ENCODE measurements around the gene PIGL.
"Not testable (repeated sequence)": the region's sequence is repeated elsewhere in the genome, so short reads cannot be mapped to it uniquely, and the experiment has no call there.

The PIGL gene

DNA sequence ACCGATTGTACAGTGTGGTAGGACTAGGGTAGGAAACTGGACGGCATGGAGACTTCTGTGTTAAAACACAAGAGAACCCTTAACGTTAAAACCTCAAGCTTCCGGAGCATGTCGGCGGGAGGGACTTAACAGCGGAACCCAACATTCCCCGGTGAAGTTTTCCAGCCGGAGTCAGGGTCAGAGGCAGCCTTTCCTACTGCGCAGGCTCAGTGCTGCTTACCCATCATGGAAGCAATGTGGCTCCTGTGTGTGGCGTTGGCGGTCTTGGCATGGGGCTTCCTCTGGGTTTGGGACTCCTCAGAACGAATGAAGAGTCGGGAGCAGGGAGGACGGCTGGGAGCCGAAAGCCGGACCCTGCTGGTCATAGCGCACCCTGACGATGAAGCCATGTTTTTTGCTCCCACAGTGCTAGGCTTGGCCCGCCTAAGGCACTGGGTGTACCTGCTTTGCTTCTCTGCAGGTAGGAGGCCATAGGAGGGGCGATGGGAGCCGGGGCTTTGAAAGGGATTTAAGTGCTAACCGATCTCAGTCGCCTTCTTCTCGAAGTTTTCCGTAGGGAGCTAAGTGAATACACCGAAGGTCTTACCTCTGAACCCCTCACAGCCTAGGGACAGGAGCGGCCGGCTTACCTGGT lies at the start of gene PIGL:
Gene PIGL (plus strand): TSS at position 209 of the 634 bp plus-strand sequence. CDS start 17 bp downstream, at position 226.
- ATAC-seq = peak; percentile 71
- Mint-ChIP-seq H3K27ac (peak within 1 kb of the TSS; percentile 94), H3K27me3 (no peaks in the 10 kb centered on the region), H3K36me3 (peaks cover 5% of the 10 kb centered on the region), H3K9me3 (no peaks in the 10 kb centered on the region), H3K4me3 (peak within 1 kb of the TSS; percentile 98), H3K4me1 (peaks cover 53% of the 10 kb centered on the region)

DNA sequence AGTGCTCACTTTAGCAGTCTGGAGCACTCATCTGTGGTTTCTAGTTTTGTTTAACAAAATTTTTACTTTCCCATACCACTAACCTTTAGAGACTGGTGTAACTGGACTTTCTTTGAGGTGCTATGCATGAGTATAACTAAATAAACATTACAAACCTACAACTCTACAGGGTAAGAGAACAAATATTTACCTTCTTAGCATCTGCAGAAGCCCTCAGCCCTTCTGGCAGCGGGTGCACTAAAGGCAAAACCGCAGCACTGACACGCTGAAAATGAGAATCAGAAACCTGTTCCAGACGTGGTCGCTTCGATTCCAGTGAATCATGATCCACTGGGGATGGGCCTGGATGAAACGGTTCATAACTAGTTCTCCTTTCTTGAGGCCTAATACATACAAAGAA lies 45.4 kb upstream of the PIGL start:
- Mint-ChIP-seq H3K27ac (no peak overlapping the region), H3K9me3 (no peaks in the 10 kb centered on the region), H3K4me1 (peaks cover 2% of the 10 kb centered on the region), H3K27me3 (no peaks in the 10 kb centered on the region), H3K4me3 (no peak overlapping the region), H3K36me3 (peaks cover 16% of the 10 kb centered on the region)
- ATAC-seq = no peak

DNA sequence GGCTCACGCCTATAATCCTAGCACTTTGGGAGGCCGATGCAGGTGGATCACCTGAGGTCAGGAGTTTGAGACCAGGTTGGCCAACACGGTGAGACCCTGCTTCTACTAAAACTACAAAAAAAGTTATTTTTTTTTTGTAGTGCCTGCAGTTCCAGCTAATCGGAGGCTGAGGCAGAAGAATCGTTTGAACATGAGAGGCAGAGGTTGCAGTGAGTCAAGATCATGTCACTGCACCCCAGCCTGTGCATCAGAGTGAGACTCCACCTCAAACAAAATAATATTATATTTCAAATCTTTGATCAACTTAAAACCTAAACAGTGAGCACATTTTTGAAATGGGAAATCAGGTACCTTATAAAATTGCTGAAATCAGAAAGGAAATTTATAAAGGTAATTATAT lies 38.2 kb upstream of the PIGL start:
- Mint-ChIP-seq H3K27me3 (no peaks in the 10 kb centered on the region), H3K9me3 (no peaks in the 10 kb centered on the region), H3K4me1 (peaks cover 35% of the 10 kb centered on the region), H3K27ac (no peak overlapping the region), H3K36me3 (peaks cover 38% of the 10 kb centered on the region), H3K4me3 (no peak overlapping the region)
- ATAC-seq = no peak

DNA sequence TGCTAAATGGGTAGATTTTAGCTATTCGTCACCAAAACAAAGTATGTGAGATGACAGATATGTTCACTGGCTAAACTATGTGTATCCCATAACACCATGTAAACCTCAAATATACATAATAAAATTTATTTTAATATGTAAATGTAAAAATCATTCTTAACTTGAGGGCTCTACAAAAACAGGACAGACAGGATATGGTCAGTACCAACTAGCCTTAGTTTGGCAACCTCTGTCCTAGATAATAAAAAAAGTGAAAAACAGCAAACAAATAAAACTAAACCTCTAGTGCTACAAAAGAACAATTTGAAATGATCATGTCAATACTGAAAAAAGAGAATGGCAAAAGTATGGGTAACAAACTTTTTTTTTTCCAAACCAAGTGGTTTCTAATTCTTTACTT lies 35.4 kb upstream of the PIGL start:
- Mint-ChIP-seq H3K9me3 (no peaks in the 10 kb centered on the region), H3K4me3 (no peak overlapping the region), H3K27ac (no peak overlapping the region), H3K27me3 (no peaks in the 10 kb centered on the region), H3K4me1 (peaks cover 47% of the 10 kb centered on the region), H3K36me3 (peaks cover 61% of the 10 kb centered on the region)
- no peak for ATAC-seq

DNA sequence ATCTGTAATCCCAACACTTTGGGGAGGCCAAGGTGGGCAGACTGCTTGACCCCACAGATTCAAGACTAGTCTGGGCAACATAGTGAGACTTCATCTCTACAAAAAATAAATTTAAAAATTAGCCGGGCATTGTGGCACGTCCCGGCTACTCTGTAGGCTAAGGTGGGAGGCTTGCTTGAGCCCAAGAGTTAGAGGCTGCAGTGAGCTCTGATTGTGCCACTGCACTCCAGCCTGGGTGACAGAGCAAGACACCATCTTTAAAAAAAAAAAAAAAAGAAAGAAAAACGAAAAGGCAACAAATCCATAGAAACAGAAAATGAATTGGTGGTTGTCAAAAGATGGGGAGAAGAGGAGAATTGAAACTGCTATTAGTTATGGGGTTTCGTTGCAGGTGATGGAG lies 29.4 kb upstream of the PIGL start:
- Mint-ChIP-seq H3K9me3 (no peaks in the 10 kb centered on the region), H3K4me3 (no peak overlapping the region), H3K27ac (no peak overlapping the region), H3K36me3 (peaks cover 63% of the 10 kb centered on the region), H3K27me3 (no peaks in the 10 kb centered on the region), H3K4me1 (peaks cover 43% of the 10 kb centered on the region)
- no peak for ATAC-seq

DNA sequence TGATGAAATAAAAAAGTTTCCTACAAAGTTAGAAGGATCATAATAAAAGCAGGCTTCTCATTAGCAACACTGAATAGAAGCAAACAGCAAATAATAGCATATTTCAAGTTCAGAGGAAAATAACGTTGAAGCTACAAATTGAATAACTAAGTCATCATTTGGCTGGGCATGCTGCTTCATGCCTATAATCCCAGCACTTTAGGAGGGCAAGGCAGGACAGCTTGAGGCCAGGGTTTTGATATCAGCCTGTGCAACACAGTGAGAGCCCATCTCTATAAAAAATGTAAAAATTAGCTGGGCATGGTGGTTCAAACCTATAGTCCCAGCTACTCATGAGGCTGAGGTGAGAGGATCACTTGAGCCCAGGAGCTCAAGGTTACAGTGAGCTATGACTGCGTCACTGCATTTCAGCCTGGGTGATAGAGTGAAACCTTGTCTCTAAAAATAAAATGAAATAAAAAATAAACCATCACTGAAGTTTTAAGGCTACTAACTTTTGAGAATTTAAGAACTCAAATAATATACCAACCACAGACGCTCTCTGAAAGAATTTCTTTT lies 27.1 kb upstream of the PIGL start:
- no peaks in the 10 kb centered on the region for H3K27me3 Mint-ChIP-seq
- H3K4me1 Mint-ChIP-seq = peaks cover 36% of the 10 kb centered on the region
- no peak overlapping the region for H3K27ac Mint-ChIP-seq
- H3K9me3 Mint-ChIP-seq = no peaks in the 10 kb centered on the region
- no peak overlapping the region for H3K4me3 Mint-ChIP-seq
- H3K36me3 Mint-ChIP-seq = peaks cover 64% of the 10 kb centered on the region
- ATAC-seq = no peak

DNA sequence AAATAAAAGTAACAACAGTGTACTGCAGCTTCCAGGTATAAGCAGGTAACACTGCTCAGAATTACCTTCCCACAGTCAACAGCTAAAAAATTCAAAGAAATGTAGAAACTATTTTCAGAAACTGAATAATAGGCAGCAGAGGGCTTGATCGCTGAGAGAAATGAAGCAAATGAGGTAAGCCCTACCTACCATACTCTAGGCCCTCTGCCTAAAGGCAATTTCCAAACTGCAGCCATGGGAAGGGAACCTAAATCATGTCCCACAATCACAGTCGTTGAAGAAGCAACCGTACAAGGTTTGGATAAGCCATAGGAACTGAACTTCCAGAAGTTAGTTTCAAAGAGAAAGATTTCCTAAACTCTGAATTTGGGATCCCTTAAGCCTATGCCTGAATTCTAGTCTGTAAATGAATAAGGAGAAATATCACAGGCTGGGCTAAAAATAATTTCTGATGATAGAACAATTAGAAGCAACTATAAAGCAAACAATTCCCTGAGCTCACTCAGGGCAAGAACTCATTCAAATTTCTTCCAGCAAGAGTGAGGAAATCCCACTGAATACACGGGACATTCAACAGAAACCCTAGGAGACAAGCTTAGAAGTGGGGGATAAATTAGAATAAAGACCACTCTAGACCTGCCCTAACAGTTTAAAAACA lies 26.2 kb upstream of the PIGL start:
- H3K9me3 Mint-ChIP-seq = no peaks in the 10 kb centered on the region
- H3K36me3 Mint-ChIP-seq = peaks cover 59% of the 10 kb centered on the region
- H3K27me3 Mint-ChIP-seq = no peaks in the 10 kb centered on the region
- H3K4me3 Mint-ChIP-seq = no peak overlapping the region
- peaks cover 33% of the 10 kb centered on the region for H3K4me1 Mint-ChIP-seq
- ATAC-seq = no peak
- H3K27ac Mint-ChIP-seq = no peak overlapping the region

DNA sequence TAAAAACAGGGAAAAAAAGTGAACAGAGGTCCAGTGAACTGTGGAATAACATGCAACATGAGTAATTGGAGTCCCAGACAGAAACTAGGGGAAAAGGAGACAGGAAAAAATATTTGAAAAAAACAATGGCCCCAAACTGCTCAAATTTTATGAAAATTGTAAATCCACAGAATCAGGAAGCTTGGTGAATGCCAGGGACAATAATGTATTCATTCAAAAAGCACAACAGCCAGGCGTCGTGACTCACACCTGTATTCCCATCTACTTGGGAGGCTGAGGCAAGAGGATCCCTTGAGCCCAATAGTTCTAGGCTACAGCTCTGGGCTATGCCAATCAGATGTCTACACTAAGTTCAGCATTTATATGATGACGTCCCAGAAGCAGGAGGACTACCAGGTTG lies 25.4 kb upstream of the PIGL start:
- Mint-ChIP-seq H3K4me1 (peaks cover 33% of the 10 kb centered on the region), H3K9me3 (no peaks in the 10 kb centered on the region), H3K27me3 (no peaks in the 10 kb centered on the region), H3K4me3 (no peak overlapping the region), H3K36me3 (peaks cover 53% of the 10 kb centered on the region), H3K27ac (no peak overlapping the region)
- no peak for ATAC-seq

DNA sequence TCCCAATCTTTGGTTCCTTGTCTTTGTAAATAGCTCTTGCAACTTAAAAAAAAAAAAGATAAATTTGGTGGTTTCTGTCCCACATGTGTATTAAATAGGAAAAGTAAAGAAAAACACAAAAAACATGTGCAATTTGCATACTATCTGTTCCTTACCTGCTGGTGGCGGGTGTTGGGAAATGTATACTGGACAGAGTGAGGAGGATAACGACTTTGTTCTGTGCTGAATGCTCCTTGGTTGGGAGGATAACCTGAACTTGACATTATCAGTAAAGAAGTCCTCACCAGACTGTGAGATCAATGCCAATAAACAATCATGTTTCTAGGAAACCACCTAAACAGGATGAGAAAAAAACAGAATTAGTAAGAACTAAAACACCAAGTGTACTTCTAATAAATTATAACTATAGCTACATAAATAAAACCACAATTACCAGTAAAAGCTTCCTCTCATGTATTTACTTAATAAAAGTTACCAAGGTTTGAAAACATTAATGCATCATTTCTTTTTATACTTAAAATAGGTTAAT lies 22.6 kb upstream of the PIGL start:
- H3K27me3 Mint-ChIP-seq, H3K4me3 Mint-ChIP-seq, H3K9me3 Mint-ChIP-seq, ATAC-seq: not testable (repeated sequence)
- Mint-ChIP-seq H3K27ac (peak overlapping the region; percentile 1), H3K4me1 (peaks cover 32% of the 10 kb centered on the region), H3K36me3 (peaks cover 51% of the 10 kb centered on the region)

DNA sequence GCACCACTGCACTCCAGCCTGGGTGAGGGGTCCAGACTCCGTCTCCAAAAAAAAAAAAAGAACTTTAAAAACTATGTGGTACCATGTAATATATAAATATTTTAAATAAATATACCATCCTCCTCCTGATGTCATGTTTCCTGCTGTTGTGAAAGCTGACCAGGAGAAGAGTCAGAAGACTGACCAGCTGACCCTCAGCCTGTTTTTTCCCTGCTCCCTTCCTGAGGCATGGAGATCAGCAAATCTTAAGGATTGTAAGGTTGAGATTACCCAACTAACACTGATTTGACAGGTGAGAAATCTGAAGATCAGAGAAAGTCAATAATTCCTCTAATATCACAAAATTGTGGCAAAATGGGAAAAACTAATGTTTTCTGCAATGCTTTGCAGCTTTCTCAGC lies 19.7 kb upstream of the PIGL start:
- Mint-ChIP-seq H3K4me1 (peaks cover 42% of the 10 kb centered on the region), H3K4me3 (no peak overlapping the region), H3K36me3 (peaks cover 37% of the 10 kb centered on the region), H3K27me3 (no peaks in the 10 kb centered on the region), H3K9me3 (no peaks in the 10 kb centered on the region), H3K27ac (no peak overlapping the region)
- ATAC-seq = no peak

DNA sequence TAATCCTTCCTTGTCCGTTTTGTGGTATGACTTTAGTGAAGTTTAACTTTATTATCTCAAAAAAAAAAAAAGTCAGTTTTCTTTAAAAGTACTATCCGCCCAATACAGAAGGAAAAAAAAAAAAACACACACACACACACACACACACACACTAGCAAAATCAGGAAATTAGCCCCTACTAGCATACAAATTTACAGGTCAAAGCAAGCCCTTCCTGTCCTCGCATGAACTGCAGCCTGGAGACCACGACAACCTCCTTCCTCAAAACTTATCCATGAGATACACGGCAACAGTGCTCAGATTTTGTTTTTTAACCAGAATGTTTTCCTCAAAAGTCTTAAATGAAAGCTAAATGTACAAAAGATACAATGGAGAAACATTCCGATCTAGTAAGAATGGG lies 17.9 kb upstream of the PIGL start:
- Mint-ChIP-seq H3K36me3 (peaks cover 21% of the 10 kb centered on the region), H3K4me3 (peak overlapping the region; percentile 51), H3K4me1 (peaks cover 52% of the 10 kb centered on the region), H3K9me3 (no peaks in the 10 kb centered on the region), H3K27ac (peak overlapping the region; percentile 69), H3K27me3 (no peaks in the 10 kb centered on the region)
- ATAC-seq = no peak

DNA sequence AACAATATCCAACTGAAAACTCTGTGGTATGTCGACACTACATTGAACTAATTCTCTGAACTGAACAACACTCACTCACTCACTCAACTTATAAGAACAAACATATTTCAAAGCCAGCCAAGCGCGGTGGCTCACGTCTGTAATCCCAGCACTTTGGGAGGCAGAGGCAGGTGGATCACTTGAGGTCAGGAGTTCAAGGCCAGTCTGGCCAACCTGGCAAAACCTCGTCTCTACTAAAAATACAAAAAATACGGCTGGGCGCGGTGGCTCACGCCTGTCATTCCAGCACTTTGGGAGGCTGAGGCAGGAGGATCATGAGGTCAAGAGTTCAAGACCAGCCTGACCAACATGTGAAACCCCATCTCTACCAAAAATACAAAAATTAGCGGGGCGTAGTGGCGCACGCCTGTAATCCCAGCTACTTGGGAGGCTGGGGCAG lies 15.3 kb upstream of the PIGL start:
- Mint-ChIP-seq H3K4me1 (peaks cover 63% of the 10 kb centered on the region), H3K36me3 (peaks cover 21% of the 10 kb centered on the region), H3K27ac (peak overlapping the region; percentile 66)
- not testable (repeated sequence) for H3K4me3 Mint-ChIP-seq, H3K9me3 Mint-ChIP-seq, H3K27me3 Mint-ChIP-seq, ATAC-seq

DNA sequence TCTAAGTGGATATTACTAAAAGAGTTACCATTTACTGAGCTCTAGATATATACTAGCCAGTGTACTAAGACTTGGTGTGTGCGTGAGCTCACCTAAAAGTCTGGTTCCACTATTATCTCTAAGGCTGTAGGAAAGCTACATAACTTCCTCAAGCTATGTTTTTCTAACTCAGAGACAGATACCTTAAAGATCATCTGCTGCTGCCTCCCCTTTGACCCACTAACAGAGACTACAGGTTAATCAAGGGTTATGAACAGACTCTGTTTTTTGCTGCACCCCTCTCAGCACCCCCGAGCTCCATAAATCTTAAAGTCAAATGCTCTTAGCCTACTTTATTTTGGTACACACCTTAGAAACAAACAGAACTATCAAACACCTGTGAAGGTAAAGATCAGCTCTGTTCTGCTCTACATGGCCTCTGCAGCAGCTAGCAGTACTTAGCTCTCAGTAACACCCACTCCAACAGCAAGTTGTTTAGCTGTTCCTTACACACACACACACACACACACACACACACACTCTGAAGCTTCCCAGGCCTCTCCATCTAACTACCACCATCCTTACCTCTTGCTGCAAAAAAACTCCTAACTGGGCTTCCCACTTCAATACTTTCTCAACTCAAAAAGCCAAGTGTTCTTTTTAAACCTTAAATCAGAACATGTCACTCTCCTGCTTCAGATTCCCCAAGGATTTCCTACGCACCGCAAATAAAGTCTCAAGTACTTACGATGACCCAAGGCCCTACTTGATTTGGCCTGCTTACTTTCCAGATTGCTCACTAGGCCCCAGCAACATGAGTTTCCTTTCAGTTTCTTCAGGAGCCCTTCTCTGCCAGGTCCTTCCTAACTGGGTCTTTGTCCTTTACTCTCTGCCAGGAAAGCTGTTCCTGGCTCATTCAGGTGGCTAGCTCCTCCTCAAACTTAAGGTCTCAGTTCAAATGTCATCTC lies 14.2 kb upstream of the PIGL start:
- Mint-ChIP-seq H3K27ac (peak overlapping the region; percentile 77), H3K36me3 (peaks cover 14% of the 10 kb centered on the region), H3K4me1 (peaks cover 63% of the 10 kb centered on the region), H3K4me3 (peak overlapping the region; percentile 15)
- H3K9me3 Mint-ChIP-seq, ATAC-seq, H3K27me3 Mint-ChIP-seq: not testable (repeated sequence)

DNA sequence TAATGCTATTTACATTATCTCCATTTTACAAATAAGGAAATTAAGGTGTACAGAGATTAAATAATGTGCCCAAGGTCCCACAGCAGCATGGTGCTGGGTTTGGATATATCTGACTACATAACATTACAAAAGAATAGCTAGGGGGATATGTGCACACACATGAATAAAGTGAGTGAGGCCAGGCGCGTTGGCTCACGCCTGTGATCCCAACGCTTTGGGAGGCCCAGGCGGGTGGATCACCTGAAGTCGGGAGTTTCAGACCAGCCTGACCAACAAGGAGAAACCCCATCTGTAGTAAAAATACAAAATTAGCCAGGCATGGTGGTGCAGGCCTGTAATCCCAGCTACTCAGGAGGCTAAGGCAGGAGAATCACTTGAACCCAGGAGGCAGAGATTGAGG lies 12.2 kb upstream of the PIGL start:
- H3K27ac Mint-ChIP-seq = peak overlapping the region; percentile 81
- not testable (repeated sequence) for H3K9me3 Mint-ChIP-seq, H3K36me3 Mint-ChIP-seq, H3K27me3 Mint-ChIP-seq, H3K4me3 Mint-ChIP-seq, ATAC-seq
- H3K4me1 Mint-ChIP-seq = peaks cover 62% of the 10 kb centered on the region

DNA sequence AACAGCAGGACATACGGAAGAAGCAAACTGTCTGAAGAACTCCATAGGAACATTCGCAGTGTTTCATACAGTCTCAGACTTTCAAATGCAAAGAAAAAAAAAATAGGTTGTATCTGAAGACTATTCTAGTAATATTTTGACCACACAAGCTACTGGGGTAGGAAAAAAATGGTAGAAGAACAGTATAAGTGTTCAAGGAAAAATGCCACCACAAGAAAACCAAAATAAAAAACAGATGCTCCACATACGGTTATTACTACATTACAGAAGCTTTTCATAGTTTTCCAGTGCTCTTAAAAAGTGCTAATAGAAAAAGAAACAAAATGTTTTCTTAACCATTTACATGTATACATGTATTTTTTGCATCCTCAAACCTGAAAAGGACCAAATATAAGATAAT lies 5.4 kb upstream of the PIGL start:
- no peak overlapping the region for H3K4me3 Mint-ChIP-seq
- no peaks in the 10 kb centered on the region for H3K36me3 Mint-ChIP-seq
- ATAC-seq = no peak
- H3K9me3 Mint-ChIP-seq = no peaks in the 10 kb centered on the region
- H3K27ac Mint-ChIP-seq = no peak overlapping the region
- H3K4me1 Mint-ChIP-seq = peaks cover 44% of the 10 kb centered on the region
- no peaks in the 10 kb centered on the region for H3K27me3 Mint-ChIP-seq

All from stimulated activated memory B cell treated with anti-CD40 and anti-IgM and Interleukin-4, amounts not matched to agents 10 μg/mL and 1 μg/mL and 100 μg/mL, for 72 hours (primary cell).